HepG2 (cell line): ENCODE results near the gene FAM236B. TPM values are rescaled to one million over a fixed set of nuclear protein-coding genes. Genes with fewer than 3 reads are reported as not detected.
A peak's percentile ranks its signal among the peaks of the same experiment; 100 is the strongest.
"Not testable (repeated sequence)": the region's sequence is repeated elsewhere in the genome, so short reads cannot be mapped to it uniquely, and the experiment has no call there.

Experiments used
- ATAC-seq: fragments of 200-7000 bp; cut with Tn5 transposase; 3 replicates; pipeline ENCODE4 v1.9.1; 2020; ENCODE audit warnings: mild to moderate bottlenecking, moderate library complexity
- Bru-seq: library from RNA; stranded (reverse); fragments of 400-500 nt; gene quantifications from one replicate; lab custom pipeline; 2021; lab: Mats Ljungman, UMichigan
- BruChase-seq, 2 experiments: library from RNA; stranded (reverse); fragments of 400-500 nt; gene quantifications; one replicate each; lab custom pipeline; 2021; lab: Mats Ljungman, UMichigan
- BruUV-seq: library from RNA; stranded (reverse); fragments of 400-500 nt; replicated peaks from 2 replicates; lab custom pipeline; 2021; lab: Mats Ljungman, UMichigan
- CTCF ChIA-PET: fragments of 300-600 bp; formaldehyde crosslinking; extraction: SDS; loops from one replicate; lab custom pipeline; 2021; ENCODE audit warnings: low total read pairs, inconsistent platforms, low intra/inter-chr PET ratio; lab: Yijun Ruan, JAX
- POLR2A ChIA-PET: fragments of 350-600 bp; sonication (Branson Sonifier 250); formaldehyde crosslinking; loops from one replicate; lab custom pipeline; 2020; ENCODE audit warnings: antibody characterized with exemption, inconsistent platforms; lab: Yijun Ruan, JAX
- DNase-seq: peaks from one replicate; pipeline ENCODE4 v3.0.0-alpha.2; 2015; ENCODE audit warnings: low spot score
- FAIRE-seq: peaks from 3 replicates; lab custom pipeline; 2011; peaks lifted over from hg19 to GRCh38; lab: Jason Lieb, UNC
- H2AFZ ChIP-seq: one replicate; pipeline ENCODE4 v1.6.1; 2011; ENCODE audit warnings: low read length, inconsistent platforms
- H3K27ac ChIP-seq: fragments of 300-600 bp; 3 replicates; pipeline ENCODE4 v1.8.0; 2011; ENCODE audit warnings: mixed run types, mild to moderate bottlenecking, mixed read lengths, low read length, inconsistent platforms; ENCODE audit not compliant: insufficient read depth; ENCODE audit errors: extremely low read length
- H3K27me3 ChIP-seq, 2 experiments: fragments of 200-600 bp in 1 of 2; 2 replicates in 1 of 2; 3 replicates in 1 of 2; pipeline versions ENCODE4 v1.6.0 to v1.8.0; 2011; ENCODE audit warnings: low read length in 2 of 2, mild to moderate bottlenecking in 2 of 2, moderate library complexity in 2 of 2, inconsistent platforms in 1 of 2; ENCODE audit not compliant: insufficient read depth in 2 of 2, control insufficient read depth in 1 of 2
- H3K36me3 ChIP-seq, 2 experiments: fragments of 200-600 bp in 1 of 2; replicated peaks in 1 of 2; 2 replicates in 1 of 2; 3 replicates in 1 of 2; pipeline versions ENCODE4 v1.5.1 to v1.8.0; 2011; ENCODE audit warnings: low read length in 2 of 2, inconsistent platforms in 1 of 2; ENCODE audit not compliant: insufficient read depth in 2 of 2, control insufficient read depth in 1 of 2
- H3K4me1 ChIP-seq: 2 replicates; pipeline ENCODE4 v1.5.1; 2012; ENCODE audit warnings: low read length, inconsistent platforms; ENCODE audit not compliant: insufficient read depth
- H3K4me2 ChIP-seq: 2 replicates; pipeline ENCODE4 v1.6.0; 2011; ENCODE audit warnings: low read depth, low read length, inconsistent platforms
- H3K4me3 ChIP-seq, 3 experiments: fragments of 200-600 bp in 1 of 3; sonication (generic), shearing (Covaris generic) in 1 of 3; replicated peaks in 1 of 3; 2 replicates each; pipeline ENCODE4 v1.5.1; 2011 to 2016; ENCODE audit warnings: low read length in 3 of 3, inconsistent platforms in 2 of 3, low read depth in 2 of 3, mild to moderate bottlenecking in 2 of 3, control low read depth in 1 of 3, mixed read lengths in 1 of 3; ENCODE audit not compliant: insufficient read depth in 1 of 3
- H3K79me2 ChIP-seq: one replicate; pipeline ENCODE4 v1.6.1; 2011; ENCODE audit warnings: low read length, inconsistent platforms; ENCODE audit not compliant: insufficient read depth
- H3K9ac ChIP-seq: 2 replicates; pipeline ENCODE4 v1.6.0; 2011; ENCODE audit warnings: mild to moderate bottlenecking, low read depth, low read length, inconsistent platforms; ENCODE audit not compliant: insufficient read depth
- H3K9me3 ChIP-seq: 2 replicates; pipeline ENCODE4 v1.5.1; 2012; ENCODE audit warnings: mild to moderate bottlenecking, low read length
- H4K20me1 ChIP-seq: 2 replicates; pipeline ENCODE4 v1.6.0; 2011; ENCODE audit warnings: inconsistent platforms, mild to moderate bottlenecking, low read length, moderate library complexity; ENCODE audit not compliant: insufficient read depth
- WGBS: methylation state at CpG from one replicate; pipeline ENCODE4 v1.1.6; 2017; ENCODE audit warnings: low lambda C conversion rate; 5-methylcytosine and 5-hydroxymethylcytosine counted together
- in situ Hi-C: cut with HindIII; loops from 2 replicates; pipeline ENCODE4 v1.10.0; 2017; ENCODE audit warnings: low pct_unique_long_range_greater_than_20kb; ENCODE audit not compliant: extremely low pct_ligation_motif_present
- intact Hi-C: fragments of 100-400 bp; cut with micrococcal nuclease; formaldehyde crosslinking; loops from one replicate; pipeline ENCODE4 v1.10.0; 2022; ENCODE audit not compliant: unreplicated experiment
- long read RNA-seq, 2 experiments: library from RNA in 1 of 2; library from polyadenylated mRNA in 1 of 2; stranded (forward) in 1 of 2; unstranded in 1 of 2; transcript quantifications; one replicate each; pipeline ENCODE4 v2.0.0, GENCODE V29; 2019 to 2022
- polyA minus RNA-seq, 3 experiments: library from RNA; depleted of rRNA, polyadenylated mRNA; stranded (reverse); fragments of >200 nt; gene quantifications; 2 replicates each; pipeline ENCODE4 v1.2.3, GENCODE V29; 2011; ENCODE audit warnings: low replicate concordance in 1 of 3
- polyA plus RNA-seq, 8 experiments: library from polyadenylated mRNA; depleted of rRNA in 3 of 8; stranded (reverse) in 7 of 8; unstranded in 1 of 8; fragments of >200 nt; fragmentation: Illumina TruSeq in 4 of 8; extraction: Trizol in 4 of 8; gene quantifications; 2 replicates each; pipeline versions ENCODE4 v1.2.1 to v1.2.3, GENCODE V29; 2011 to 2016; ENCODE audit warnings: low read depth in 4 of 8, missing spikeins in 1 of 8, mixed read lengths in 1 of 8; ENCODE audit not compliant: insufficient read depth in 1 of 8
- total RNA-seq, 5 experiments: library from RNA; depleted of rRNA; stranded (reverse); fragments of >200 nt; fragmentation: Illumina TruSeq; extraction: Trizol; gene quantifications; 2 replicates each; pipeline ENCODE4 v1.2.3, GENCODE V29; 2016; ENCODE audit warnings: low read depth in 1 of 5

The FAM236B gene
- total RNA-seq (2016; rRNA removed; fragmentation: Illumina TruSeq; extraction: Trizol) (not detected in 2 replicates), polyA plus RNA-seq (2011; rRNA removed) (not detected in 2 replicates), polyA minus RNA-seq (2011; rRNA and poly(A)+ RNA removed; ENCODE audit: low replicate concordance) (not detected in 2 replicates), Bru-seq, nascent RNA (not detected), BruChase-seq, experiment 1, labeled RNA remaining after a 6-hour chase (not detected), BruChase-seq, experiment 2, labeled RNA remaining after a 2-hour chase (not detected)
- not detected in 2 replicates for total RNA-seq (2016; cell fraction: cytosol; rRNA removed; fragmentation: Illumina TruSeq; extraction: Trizol; ENCODE audit: low read depth)
- not detected in 2 replicates for total RNA-seq (2016; cell fraction: insoluble cytoplasmic fraction; rRNA removed; fragmentation: Illumina TruSeq; extraction: Trizol)
- not detected in 2 replicates for total RNA-seq (2016; cell fraction: membrane; rRNA removed; fragmentation: Illumina TruSeq; extraction: Trizol)
- total RNA-seq (2016; cell fraction: nucleus; rRNA removed; fragmentation: Illumina TruSeq; extraction: Trizol) = not detected in 2 replicates
- not detected in 2 replicates for polyA plus RNA-seq (2011; cell fraction: cytosol; rRNA removed)
- polyA plus RNA-seq (2011; cell fraction: nucleus; rRNA removed) = not detected in 2 replicates
- not detected in 2 replicates for polyA plus RNA-seq (2012)
- polyA plus RNA-seq (2016; cell fraction: cytosol; fragmentation: Illumina TruSeq; extraction: Trizol; ENCODE audit: low read depth) = not detected in 2 replicates
- not detected in 2 replicates for polyA plus RNA-seq (2016; cell fraction: insoluble cytoplasmic fraction; fragmentation: Illumina TruSeq; extraction: Trizol; ENCODE audit: low read depth)
- not detected in 2 replicates for polyA plus RNA-seq (2016; cell fraction: membrane; fragmentation: Illumina TruSeq; extraction: Trizol; ENCODE audit: low read depth)
- polyA plus RNA-seq (2016; cell fraction: nucleus; fragmentation: Illumina TruSeq; extraction: Trizol; ENCODE audit: insufficient read depth, low read depth) = not detected in 2 replicates
- not detected in 2 replicates for polyA minus RNA-seq (2011; cell fraction: cytosol; rRNA and poly(A)+ RNA removed)
- polyA minus RNA-seq (2011; cell fraction: nucleus; rRNA and poly(A)+ RNA removed) = not detected in 2 replicates
- long read RNA-seq, experiment 1 = 0 reads
- long read RNA-seq, experiment 2 = 0 reads

DNA sequence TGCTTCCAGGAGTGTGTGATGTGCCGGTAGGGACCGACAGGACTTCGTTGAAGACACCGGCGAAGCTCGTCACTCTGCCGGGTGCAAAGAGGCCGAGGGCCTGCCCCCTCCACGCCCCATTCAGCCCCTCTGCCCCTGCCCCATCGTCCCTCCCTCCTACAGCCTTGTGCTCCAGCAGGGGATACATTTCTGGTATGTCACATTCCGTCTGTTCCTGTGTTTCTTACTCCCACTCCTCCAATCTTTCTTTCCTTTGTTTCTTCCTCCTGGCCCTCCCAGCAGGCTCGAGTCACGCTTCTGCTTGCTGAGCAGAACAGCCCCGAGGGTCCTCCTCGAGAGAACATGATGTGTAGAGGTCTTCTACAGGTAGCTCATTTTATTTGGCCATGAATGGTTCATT lies at the start of gene FAM236B:
TSS of gene FAM236B (minus strand) at position 101 of the 400 bp plus-strand sequence. CDS start at position 1, 100 bp downstream.
- H3K79me2 ChIP-seq, H3K36me3 ChIP-seq, POLR2A ChIA-PET, in situ Hi-C loops, intact Hi-C loops, H4K20me1 ChIP-seq, CTCF ChIA-PET, DNase-seq, H2AFZ ChIP-seq, H3K27ac ChIP-seq, H3K27me3 ChIP-seq, BruUV-seq, FAIRE-seq, H3K4me1 ChIP-seq, H3K9me3 ChIP-seq, ATAC-seq, H3K9ac ChIP-seq, H3K4me3 ChIP-seq, H3K4me2 ChIP-seq: not testable (repeated sequence)
- WGBS = no CpG with 5 or more reads among the region's 15 CpGs

DNA sequence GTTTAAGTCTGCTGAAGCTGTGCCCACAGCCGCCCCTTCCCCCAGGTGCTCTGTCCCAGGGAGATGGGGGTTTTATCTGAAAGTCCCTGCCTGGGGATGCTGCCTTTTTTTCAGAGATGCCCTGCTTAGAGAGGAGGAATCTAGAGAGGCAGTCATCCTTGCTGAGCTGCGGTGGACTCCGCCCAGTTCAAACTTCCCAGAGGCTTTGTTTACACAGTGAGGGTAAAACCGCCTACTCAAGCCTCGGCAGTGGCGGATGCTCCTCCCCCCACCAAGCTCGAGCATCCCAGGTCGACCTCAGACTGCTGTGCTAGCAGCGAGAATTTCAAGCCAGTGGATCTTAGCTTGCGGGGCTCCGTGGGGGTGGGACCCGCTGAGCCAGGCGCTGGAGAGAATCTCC lies 48.2 kb upstream of the FAM236B start:
- ATAC-seq = peak; percentile 84
- FAIRE-seq, H2AFZ ChIP-seq, H3K27ac ChIP-seq, intact Hi-C loops, H3K9ac ChIP-seq, DNase-seq, H3K4me3 ChIP-seq, CTCF ChIA-PET, in situ Hi-C loops, H3K9me3 ChIP-seq, POLR2A ChIA-PET, H3K4me2 ChIP-seq, H3K27me3 ChIP-seq, H3K79me2 ChIP-seq, H4K20me1 ChIP-seq, H3K4me1 ChIP-seq, BruUV-seq, H3K36me3 ChIP-seq: not testable (repeated sequence)
- WGBS = no CpG with 5 or more reads among the region's 13 CpGs

- intact Hi-C loops = not testable (repeated sequence)
Observed at GRCh38 chrX:72808110-72808509, 25.6 kb upstream of the FAM236B start, which contains the start of gene FAM236D. TSS of gene FAM236D (minus strand) at chrX:72808210. CDS start at chrX:72808110, 100 bp downstream.

More at GRCh38 chrX:72808110-72808509, 25.6 kb upstream of the FAM236B start, which contains the start of gene FAM236D:
- DNase-seq, CTCF ChIA-PET, ATAC-seq, H4K20me1 ChIP-seq, H3K9me3 ChIP-seq, H3K4me2 ChIP-seq, BruUV-seq, H3K9ac ChIP-seq, H3K27me3 ChIP-seq, H3K79me2 ChIP-seq, H2AFZ ChIP-seq, FAIRE-seq, H3K4me1 ChIP-seq, in situ Hi-C loops, H3K27ac ChIP-seq, H3K36me3 ChIP-seq, H3K4me3 ChIP-seq, POLR2A ChIA-PET: not testable (repeated sequence)
- no CpG with 5 or more reads among the region's 13 CpGs for WGBS
